NOMO-1 treated with DMSO at 0.1 percent for 48 hours (cell line): ENCODE measurements around the gene CA12.

Source experiments
- DNase-seq: peaks from one replicate; lab custom pipeline; 2025; ENCODE audit not compliant: unreplicated experiment; lab: John Stamatoyannopoulos, UW

The CA12 gene

DNA sequence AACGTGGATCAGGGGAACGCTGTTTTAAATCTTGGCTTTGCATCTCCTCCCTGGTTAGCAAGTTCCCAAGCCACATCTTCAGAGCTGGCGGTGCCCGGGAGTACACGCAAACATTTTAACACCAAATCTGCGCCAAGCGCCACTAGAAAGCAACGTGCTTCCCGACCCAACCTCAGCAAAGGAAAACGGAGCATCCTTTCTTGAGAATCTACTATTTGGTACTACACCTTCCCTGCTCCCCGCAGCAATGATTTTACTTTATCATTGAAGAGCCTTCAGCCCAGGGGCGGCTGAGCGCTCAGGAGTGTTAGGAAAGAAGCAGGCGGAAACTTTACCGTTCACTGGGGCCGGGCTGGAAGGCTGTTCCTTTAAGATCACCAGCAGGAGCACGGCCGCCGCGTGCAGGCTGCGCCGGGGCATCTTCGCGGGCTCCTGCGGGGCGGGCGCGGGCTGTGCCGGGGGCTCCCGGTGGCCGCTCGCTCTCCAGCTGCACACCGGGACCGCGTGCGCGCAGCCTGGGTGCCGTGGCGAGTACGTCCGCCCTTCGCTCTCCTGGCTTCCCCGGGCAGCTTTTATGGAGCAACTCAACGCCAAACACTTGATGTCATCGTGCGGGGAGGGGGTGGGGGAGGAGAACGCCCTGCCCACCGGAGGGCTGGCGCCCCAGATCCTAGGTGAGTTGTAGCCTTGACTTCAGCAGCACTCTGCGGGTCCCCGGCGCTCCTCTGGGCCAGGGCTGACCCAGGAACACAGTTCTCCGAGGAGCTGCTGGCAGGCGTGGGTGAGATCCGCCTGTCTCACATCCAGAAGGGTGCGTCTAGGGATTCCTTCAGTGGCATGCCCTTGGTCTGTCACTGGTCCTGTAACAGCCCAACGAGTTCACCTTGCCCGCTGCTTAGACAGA is at the start of gene CA12:
Gene CA12, minus strand, starts transcription at position 546 of the 904 bp plus-strand sequence. Its CDS starts 126 bp downstream, at position 420.
- no peak for DNase-seq

- DNase-seq = no peak
These were observed 49.3 kb upstream of the CA12 start for GRCh38 chr15:63430766-63431451.

- no peak for DNase-seq
These were observed 44.9 kb upstream of the CA12 start for GRCh38 chr15:63426552-63426951.

GRCh38 chr15:63425426-63425985 is 43.9 kb upstream of the CA12 start:
- no peak for DNase-seq

DNA sequence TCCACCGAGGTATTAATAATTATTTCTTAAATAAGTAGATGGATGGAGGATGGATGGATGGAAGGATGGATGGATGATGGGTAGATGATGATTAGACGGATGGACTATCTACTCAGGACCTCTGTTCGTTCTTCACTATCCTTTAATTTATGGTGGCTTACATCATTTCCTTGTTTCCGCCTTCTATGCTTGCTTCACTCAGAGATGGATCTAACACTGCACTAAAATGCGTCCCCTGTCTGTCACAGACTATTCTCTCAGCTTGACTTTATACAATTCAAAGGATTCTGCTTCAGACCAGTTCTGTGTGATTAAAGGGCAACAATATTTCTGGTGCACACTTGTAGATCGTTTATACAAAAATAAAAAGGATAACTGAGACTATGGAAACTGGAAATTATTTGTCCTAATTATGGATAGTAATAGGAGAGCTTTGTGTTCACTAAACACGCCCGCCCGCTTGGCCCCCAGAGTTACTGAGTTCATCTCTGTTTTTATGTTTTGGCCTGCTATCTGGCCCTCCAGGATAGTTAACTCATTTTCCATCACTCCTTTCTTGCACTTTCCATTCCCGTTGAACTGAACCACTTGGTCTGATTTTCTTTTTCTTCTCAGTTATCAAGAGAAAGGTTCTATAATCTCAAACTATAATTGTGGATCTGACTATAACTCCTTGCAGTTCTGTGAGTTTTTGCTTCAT is 41.4 kb upstream of the CA12 start:
- peak; percentile 42 for DNase-seq

GRCh38 chr15:63421433-63421832 is 39.8 kb upstream of the CA12 start:
- no peak for DNase-seq

GRCh38 chr15:63420333-63420747 is 38.7 kb upstream of the CA12 start:
- peak; percentile 39 for DNase-seq

DNA sequence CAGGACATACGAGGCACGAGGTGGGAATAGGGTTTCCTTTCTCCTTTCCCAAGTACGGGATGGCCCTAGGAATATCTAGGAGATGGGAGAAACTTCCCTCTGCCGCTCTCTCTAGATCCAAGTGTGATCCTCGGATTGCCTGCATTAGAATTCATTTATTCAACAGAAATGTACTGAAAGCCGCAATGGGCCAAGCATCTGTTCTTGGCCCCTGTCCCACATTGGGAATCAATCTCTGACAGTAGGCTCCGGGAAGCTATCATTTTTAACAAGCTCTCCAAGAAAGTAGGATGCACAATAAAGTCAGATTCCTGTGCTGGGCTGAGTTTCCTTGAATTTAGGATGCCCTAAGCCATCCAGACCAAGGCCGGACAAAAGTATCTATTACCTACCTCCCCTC is 37.2 kb upstream of the CA12 start:
- no peak for DNase-seq

DNA sequence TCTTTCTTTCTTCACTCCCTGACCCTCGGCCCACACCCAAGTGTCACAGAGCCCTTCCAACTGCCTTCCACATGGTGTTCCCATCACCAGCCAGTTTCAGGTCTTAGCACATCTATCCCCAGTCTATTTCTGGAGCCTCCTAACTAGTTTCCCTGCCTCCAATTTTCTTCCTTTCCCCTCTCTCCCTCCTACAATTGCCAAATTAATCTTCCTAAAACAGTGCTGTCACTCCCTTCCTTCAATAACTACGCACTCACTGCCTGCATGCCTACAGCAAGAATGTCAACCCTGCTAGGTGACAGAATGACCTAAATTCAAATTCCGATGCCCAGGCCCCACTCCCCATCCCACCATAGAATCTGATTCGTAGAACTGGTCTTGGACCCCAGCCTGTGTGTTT is 36.1 kb upstream of the CA12 start:
- no peak for DNase-seq

GRCh38 chr15:63417274-63417673 is 35.6 kb upstream of the CA12 start:
- DNase-seq = peak; percentile 46

- DNase-seq = no peak
These were observed 33.0 kb upstream of the CA12 start for GRCh38 chr15:63414474-63415120.

DNA sequence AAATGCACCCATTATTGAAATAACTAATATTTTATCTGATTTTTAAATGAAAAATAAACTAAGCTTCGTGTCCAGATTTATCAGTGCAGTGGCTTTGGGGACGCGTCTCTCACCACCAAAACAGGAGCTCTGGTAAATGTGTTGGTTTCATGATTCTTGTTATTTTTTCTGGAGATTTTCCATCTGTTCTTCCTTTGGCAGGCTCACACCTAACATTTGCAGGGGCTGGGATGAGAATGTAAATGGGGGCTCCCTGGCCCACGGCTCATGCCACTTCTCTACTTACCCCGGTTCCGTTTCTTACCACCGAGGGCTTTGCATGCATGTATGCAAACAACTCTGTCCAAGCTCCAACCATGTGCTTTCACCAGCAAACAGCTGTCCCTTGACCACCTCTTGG is 30.9 kb upstream of the CA12 start:
- no peak for DNase-seq

- DNase-seq = no peak
These were observed 30.2 kb upstream of the CA12 start for GRCh38 chr15:63411866-63412265.

- no peak for DNase-seq
These were observed 27.5 kb upstream of the CA12 start for GRCh38 chr15:63409179-63409578.

DNA sequence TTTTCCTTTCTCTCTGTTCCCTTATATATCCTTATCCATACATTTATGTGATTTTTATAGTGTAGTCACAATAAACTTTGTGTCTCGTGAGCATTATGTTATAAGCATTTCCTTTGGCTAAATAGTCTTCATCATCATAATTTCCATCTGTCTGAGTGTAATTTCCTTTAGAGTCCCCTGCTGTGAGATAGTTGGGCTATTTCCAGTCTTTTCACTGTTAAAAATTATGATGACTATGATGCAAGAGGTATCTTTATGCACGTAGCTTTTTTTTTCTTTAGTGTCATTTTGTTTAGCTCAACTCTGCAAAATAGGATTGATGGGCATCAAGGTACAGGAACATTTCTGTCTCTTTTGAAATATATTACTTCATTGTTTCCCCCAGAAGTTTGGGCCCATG is 26.9 kb upstream of the CA12 start:
- DNase-seq = no peak

- no peak for DNase-seq
These were observed 26.0 kb upstream of the CA12 start for GRCh38 chr15:63407612-63408011.

DNA sequence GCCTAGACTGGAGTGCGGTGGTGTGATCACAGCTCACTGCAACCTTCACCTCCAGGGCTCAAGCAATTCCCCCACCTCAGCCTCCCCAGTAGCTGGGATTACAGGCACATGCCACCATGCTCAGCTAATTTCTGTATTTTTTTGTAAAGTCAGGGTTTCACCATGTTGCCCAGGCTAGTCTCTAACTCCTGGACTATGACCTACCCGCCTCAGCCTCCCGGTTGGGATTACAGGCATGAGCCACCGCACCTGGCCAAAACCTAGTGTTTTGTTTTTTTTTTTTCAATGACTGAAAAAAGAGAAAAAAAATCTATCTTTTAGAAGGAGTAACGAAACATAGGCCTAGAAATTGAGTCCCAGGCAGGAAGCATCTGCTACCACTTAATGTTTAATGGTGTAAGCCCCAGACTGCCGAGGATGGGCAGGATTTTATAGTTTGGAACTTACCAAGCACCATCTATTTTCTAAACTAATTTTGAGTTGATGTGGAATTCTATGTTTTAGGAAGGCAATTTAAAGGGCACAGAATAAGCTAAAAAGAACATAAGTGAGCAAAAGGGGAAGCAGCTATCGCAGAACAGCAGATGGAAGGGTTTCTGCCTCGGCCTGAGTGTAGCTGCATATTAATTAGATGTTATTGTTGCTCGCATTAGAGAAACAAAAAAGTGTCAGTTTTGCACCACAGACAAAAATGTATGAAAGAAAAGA is 24.2 kb upstream of the CA12 start:
- DNase-seq = peak; percentile 28

GRCh38 chr15:63405159-63405558 is 23.5 kb upstream of the CA12 start:
- no peak for DNase-seq

- no peak for DNase-seq
These were observed 21.8 kb upstream of the CA12 start for GRCh38 chr15:63403254-63403945.
